SW 1271 (cell line): Measurements from ENCODE around the gene FNBP1.

ENCODE experiments used
- DNase-seq, 2 experiments: peaks; one replicate each; lab custom pipeline; 2025; lab: John Stamatoyannopoulos, UW

The FNBP1 gene

DNA sequence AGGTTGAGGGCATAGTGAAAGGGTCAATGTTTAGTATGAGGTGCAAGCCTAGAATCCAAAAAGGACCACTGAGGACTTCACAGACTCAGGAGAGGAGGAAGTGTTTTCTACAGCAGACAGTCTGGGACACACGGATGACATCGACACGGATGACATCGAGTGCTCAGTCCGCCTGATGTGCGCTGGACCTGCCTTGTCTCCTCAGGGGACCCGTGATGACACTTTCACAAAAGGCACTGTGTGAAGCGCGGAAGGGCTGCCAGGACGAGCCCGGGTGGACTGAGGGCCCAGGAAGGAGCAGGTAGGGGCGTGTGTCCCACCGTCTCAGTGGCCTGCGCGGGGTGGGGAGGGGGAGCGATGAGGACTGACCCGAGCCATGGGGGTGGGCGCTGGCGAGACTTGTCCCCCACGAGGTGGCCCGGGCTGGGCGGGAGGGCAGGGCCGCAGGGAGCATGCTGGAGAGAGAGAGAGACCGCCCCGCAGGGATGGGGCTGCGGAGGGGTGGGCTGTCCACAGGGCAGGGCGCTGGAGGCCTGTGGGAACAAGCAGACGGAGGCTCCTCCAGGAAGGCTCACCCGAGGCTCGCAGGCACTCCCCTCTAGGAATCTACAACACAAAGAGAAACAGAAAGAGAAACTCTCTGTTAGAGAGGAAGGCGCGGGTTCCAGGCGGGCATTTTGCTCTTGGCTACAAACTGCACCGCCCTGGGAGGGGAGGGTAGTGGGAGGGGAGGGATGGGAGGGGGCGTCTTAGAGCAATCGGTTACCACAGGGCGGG, 152.9 kb downstream of the FNBP1 start:
- DNase-seq, result no peak

GRCh38 chr9:129889122-129889940, 153.7 kb downstream of the FNBP1 start:
- no peak for DNase-seq

DNA sequence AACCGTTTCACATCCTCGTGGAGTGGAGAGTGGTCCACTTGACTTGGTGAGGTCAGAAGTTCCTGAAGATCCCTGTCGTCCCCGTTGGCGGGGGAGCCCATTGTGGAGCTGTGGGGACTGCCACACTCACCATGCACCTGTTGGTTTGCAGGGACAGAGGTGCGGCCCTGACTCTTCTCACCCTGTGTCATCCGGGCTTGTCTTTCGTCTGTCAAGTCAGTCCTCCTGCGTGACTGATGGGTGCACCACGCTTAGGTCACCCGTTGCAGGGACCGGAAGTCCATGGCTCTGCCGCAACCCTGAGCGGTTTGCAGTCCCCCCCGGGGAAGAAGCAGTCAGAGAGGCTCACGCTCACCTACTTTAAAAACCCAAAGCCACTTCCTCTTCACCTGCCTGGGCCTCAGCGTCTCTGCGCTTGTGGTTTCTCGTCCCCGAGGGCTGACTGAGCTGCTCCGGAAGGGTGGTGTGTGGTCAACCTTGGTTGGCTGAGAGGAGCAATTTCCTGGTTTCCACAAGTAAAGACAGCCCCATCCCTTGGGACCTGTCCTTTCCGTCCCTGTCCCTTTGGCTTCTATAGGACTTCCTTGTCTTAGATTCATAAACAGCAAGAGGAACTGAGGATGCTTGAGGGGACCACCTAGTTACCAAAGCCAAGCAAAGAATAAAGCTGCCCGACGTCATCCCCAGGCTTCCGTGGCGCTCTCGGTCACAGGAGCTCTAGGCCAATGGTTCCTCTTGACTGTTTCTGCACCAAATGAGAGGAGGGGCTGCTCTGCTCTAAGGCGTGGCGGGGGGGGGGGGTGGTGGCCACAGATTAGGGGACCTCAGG, 154.5 kb downstream of the FNBP1 start:
- DNase-seq, result no peak

DNA sequence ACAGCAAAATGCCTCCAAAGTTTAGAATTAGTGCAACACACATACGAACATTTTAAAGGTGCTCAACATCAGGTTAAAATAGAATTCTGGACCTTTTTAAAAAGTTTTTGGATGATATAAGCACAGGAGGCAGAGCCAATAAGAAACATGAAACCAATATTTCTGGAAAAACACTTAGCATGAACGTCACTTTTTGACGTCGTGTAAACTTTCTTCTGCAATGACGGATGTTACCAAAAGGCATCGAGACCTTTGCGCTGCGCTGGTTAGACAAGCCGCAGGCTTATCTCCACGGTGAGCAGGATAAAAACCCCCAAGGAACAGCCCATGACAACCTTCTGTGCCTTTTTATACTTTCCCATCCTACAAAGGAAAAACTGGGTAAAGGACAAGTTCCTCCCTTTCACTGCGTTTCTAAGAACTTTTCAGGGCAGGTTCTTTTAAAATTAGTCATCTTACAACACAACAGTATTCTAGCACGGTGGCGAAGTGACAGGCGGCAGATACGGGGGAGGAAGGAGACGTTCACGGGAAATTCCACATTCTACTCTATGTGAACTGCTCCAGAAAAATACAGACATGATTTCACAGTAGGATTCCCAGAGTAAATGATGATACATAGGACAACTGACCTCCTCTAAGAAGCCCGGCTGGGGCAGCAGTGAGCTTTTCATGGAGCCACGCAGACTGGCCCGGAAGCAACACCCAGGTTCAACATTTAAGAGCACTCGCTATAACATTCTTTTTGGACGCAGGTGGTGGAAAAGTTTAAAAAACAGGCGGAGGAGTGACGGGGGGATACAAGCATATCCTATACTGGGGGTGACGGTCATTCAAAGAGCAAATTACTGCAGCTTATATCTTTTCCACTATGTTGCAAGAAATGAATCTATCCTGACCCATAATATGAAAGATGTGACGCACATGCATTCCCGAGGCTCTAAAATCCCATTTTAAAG, 155.4 kb downstream of the FNBP1 start:
- DNase-seq, result no peak

GRCh38 chr9:129886226-129887174, 156.5 kb downstream of the FNBP1 start:
- DNase-seq, result no peak

DNA sequence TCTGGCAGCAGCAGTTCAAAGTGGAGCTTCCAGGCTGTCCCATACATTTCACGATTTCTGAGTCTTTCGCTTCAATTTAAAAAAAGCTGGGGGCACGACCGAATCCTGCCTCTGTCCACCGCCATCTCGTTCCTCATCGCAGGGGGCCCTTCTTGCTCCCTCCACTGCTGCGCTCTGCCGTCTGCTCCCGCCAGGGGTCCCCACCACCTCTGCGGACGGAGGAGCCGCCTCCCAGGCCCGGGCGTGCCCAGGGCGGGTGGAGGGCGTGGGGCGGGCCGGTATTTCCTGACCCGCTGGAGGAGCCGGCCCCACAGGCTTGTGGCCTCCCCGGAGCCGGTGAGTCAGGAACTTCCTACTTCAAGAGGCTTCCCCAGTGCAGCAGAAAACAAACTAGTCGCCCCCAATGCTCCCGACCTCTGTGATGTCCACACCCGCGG, 157.3 kb downstream of the FNBP1 start:
- DNase-seq, result peak; percentile 59 to 84

DNA sequence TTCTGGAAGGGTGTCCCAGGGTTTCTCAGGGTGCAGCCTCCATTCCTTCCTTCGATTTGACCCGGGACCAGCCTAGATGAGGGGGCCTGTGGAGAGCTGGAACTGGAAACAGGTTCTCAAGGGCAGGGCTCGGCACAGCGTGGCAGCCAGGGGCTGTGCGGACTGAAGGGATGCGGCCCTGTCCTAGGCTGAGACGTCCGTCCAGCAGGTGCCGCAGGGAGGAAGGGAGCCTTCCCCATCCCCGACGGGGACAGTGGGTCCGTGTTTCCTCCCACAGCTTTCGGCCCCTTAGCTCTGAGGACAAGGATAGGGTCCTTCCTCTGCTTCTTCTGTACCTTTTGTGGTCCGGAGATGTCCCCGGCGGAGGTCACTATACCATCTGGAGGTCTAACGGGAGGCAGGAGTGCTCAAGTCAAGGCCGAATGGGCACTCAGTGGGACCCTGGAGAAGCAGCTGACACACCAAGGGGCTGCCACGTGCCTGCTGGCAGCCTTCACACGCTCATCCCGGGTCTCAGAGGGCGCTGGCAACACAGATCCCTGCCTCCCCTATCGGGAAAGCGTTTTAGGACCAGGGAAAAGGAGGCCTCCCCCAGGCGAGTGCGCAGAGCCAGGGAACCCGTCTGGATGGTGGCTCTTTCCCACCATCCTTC, 157.8 kb downstream of the FNBP1 start:
- no peak for DNase-seq

GRCh38 chr9:129884220-129885017, 158.6 kb downstream of the FNBP1 start:
- DNase-seq, result peak; percentile 31 to 43

- no peak for DNase-seq
Measured at GRCh38 chr9:129881547-129882324, 161.3 kb downstream of the FNBP1 start.

GRCh38 chr9:129880654-129881546, 162.1 kb downstream of the FNBP1 start:
- no peak for DNase-seq

- DNase-seq, result no peak
Measured at GRCh38 chr9:129879991-129880653, 162.9 kb downstream of the FNBP1 start.

DNA sequence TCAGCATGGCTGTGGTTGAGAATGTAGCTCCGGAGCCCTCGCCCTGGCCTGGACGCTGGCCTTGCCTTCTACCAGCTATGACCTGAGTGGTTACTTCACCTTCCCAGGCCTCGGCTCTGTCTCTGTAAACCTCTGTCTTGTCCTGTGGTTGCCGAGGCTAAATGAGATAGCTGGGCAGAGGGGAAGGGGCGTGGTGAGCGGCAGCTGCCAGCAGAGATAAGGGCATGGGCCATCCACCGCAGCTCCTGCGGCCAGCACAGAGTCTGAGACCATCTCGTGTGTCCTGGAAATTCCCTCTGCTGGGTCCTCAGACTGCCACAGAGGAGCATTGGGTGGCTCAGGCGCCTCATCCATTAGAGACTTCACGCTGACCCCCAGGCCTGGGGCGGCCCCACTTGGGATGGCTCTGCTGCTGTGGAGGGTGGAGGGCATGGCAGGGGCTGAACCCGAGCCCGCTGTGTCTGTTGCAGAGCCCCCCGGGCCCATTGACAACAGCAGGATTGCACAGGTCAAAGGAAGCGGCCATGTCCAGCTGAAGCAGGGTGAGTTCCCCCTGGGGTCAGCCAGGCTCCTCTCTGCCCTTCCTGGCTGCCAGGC, 163.8 kb downstream of the FNBP1 start:
- no peak for DNase-seq

GRCh38 chr9:129878291-129878690, 164.7 kb downstream of the FNBP1 start:
- no peak for DNase-seq

DNA sequence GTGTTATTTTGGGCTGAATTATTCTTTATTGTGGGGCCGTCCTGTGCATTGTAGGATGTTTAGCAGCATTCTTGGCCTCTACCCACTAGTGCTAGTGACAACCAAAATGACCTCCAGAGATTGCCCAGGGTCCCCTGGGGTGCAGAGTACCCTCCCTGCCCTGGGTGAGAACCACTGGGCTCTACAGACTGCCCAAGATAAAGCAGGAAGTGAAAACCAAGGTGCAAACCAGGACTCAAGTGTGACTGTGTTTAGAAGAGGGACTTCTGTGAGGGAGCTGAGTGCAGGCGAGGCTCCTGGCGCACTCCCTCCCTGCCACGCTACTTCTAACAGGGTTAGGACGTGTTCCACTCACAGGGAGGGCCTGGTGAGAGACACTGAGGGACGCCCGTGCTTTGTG, 166.2 kb downstream of the FNBP1 start:
- no peak for DNase-seq

GRCh38 chr9:129875687-129876395, 167.1 kb downstream of the FNBP1 start:
- DNase-seq, result no peak
